Left forelimb (tissue), 1 donor: Measurements from ENCODE around the gene P2RX6.

Experiments
- DNase-seq: peaks from one replicate; pipeline ENCODE4 v3.0.0-alpha.2; 2018; ENCODE audit warnings: low spot score

P2RX6 gene

DNA sequence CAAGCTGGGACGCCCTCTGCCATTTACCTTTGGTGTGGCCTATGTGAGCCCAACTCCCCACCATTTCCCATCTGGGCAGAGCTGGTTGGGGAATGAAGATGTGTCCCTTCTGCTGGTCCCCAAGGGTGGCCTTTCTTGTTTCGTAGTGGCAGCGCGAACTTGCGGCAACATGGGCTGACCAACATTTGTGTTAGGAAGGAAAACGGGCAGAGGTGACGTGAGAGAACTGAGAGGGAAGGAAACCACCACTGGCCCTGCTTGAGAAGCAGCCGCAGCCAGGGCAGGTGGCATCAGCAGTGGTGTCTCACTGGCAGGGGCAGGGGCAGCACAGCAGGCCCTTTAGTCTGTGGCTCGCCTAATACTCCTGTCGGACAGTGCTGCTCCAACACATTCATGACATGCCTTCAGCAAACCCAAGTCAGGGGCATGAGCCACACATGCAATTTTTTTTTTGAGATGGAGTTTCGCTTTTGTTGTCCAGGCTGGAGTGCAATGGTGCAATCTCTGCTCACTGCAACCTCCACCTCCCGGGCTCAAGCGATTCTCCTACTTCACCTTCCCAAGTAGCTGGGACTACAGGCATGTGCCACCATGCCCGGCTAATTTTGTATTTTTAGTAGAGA is 60.7 kb downstream of the P2RX6 start:
- DNase-seq, result no peak

GRCh38 chr22:21076912-21077625 is 62.1 kb downstream of the P2RX6 start:
- no peak for DNase-seq
